SK-N-SH (cell line): Measurements from ENCODE around the gene CLEC2D.

ENCODE experiments used
- TF ChIP-seq, protein P1 (sequence below): IDR thresholded peaks from 2 replicates; pipeline ENCODE4 v1.6.1; 2012; ENCODE audit warnings: mild to moderate bottlenecking, low read depth, low read length, moderate library complexity
- TF ChIP-seq, protein P2 (sequence below): IDR thresholded peaks from 2 replicates; pipeline ENCODE4; 2012
- TF ChIP-seq, protein P3 (sequence below): fragments of 200-600 bp; sonication (generic); IDR thresholded peaks from 2 replicates; pipeline ENCODE4 v1.6.1; 2017; ENCODE audit warnings: antibody characterized with exemption, mild to moderate bottlenecking, moderate library complexity

DNA sequence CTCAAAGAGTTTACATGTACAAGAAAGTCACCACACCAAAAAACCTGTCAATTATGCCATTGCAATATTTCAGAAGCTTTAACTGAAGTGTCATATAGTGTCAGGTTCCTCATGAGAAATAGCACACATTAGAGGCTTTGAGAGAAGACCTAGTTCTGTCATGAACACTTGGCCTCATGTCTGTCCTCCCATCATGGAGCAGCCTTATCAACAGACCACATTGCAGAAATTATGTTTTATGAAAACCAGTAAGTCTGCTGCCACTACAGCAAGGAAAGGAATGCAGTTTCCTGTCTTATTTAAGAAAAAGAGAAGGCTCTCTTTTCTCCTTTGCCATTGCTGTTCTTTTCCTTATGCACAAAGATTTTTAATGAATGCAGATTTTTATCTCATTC lies 26.2 kb upstream of the CLEC2D start:
- TF ChIP-seq, protein P1, sequence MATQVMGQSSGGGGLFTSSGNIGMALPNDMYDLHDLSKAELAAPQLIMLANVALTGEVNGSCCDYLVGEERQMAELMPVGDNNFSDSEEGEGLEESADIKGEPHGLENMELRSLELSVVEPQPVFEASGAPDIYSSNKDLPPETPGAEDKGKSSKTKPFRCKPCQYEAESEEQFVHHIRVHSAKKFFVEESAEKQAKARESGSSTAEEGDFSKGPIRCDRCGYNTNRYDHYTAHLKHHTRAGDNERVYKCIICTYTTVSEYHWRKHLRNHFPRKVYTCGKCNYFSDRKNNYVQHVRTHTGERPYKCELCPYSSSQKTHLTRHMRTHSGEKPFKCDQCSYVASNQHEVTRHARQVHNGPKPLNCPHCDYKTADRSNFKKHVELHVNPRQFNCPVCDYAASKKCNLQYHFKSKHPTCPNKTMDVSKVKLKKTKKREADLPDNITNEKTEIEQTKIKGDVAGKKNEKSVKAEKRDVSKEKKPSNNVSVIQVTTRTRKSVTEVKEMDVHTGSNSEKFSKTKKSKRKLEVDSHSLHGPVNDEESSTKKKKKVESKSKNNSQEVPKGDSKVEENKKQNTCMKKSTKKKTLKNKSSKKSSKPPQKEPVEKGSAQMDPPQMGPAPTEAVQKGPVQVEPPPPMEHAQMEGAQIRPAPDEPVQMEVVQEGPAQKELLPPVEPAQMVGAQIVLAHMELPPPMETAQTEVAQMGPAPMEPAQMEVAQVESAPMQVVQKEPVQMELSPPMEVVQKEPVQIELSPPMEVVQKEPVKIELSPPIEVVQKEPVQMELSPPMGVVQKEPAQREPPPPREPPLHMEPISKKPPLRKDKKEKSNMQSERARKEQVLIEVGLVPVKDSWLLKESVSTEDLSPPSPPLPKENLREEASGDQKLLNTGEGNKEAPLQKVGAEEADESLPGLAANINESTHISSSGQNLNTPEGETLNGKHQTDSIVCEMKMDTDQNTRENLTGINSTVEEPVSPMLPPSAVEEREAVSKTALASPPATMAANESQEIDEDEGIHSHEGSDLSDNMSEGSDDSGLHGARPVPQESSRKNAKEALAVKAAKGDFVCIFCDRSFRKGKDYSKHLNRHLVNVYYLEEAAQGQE = no peak
- TF ChIP-seq, protein P2, sequence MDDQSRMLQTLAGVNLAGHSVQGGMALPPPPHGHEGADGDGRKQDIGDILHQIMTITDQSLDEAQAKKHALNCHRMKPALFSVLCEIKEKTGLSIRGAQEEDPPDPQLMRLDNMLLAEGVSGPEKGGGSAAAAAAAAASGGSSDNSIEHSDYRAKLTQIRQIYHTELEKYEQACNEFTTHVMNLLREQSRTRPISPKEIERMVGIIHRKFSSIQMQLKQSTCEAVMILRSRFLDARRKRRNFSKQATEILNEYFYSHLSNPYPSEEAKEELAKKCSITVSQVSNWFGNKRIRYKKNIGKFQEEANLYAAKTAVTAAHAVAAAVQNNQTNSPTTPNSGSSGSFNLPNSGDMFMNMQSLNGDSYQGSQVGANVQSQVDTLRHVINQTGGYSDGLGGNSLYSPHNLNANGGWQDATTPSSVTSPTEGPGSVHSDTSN = no peak
- TF ChIP-seq, protein P3, sequence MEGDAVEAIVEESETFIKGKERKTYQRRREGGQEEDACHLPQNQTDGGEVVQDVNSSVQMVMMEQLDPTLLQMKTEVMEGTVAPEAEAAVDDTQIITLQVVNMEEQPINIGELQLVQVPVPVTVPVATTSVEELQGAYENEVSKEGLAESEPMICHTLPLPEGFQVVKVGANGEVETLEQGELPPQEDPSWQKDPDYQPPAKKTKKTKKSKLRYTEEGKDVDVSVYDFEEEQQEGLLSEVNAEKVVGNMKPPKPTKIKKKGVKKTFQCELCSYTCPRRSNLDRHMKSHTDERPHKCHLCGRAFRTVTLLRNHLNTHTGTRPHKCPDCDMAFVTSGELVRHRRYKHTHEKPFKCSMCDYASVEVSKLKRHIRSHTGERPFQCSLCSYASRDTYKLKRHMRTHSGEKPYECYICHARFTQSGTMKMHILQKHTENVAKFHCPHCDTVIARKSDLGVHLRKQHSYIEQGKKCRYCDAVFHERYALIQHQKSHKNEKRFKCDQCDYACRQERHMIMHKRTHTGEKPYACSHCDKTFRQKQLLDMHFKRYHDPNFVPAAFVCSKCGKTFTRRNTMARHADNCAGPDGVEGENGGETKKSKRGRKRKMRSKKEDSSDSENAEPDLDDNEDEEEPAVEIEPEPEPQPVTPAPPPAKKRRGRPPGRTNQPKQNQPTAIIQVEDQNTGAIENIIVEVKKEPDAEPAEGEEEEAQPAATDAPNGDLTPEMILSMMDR = no peak
